Peyer's patch (tissue), 4 donors: ENCODE measurements around the gene ELFN2. TPM values are rescaled to one million over a fixed set of nuclear protein-coding genes. Genes with fewer than 3 reads are reported as not detected.
A peak's percentile ranks its signal among the peaks of the same experiment; 100 is the strongest.

Experiments
- DNase-seq, 3 donors: peaks; one replicate each; pipeline ENCODE4 v3.0.0-alpha.2; 2017 to 2019
- H3K27ac ChIP-seq, 4 donors: fragments of 200-600 bp; sonication (generic); one replicate each; pipeline ENCODE4 v1.5.1; 2016 to 2019
- H3K27me3 ChIP-seq, 2 donors: fragments of 200-600 bp; sonication (generic); one replicate each; pipeline ENCODE4 v1.5.1; 2019
- H3K36me3 ChIP-seq, 3 donors: fragments of 200-600 bp; sonication (generic); one replicate each; pipeline ENCODE4 v1.5.1; 2016 to 2019
- H3K4me1 ChIP-seq, 4 donors: fragments of 200-600 bp; sonication (generic); one replicate each; pipeline ENCODE4 v1.5.1; 2016 to 2019
- H3K4me3 ChIP-seq, 4 donors: fragments of 200-600 bp; sonication (generic); 1 replicate in 3 of 4; 2 replicates in 1 of 4; pipeline ENCODE4 v1.5.1; 2016 to 2019; ENCODE audit warnings: mild to moderate bottlenecking in 1 of 4
- H3K9me3 ChIP-seq, 4 donors: fragments of 200-600 bp; sonication (generic); one replicate each; pipeline ENCODE4 v1.5.1; 2016 to 2019; ENCODE audit warnings: mild to moderate bottlenecking in 1 of 4
- POLR2A ChIP-seq, 2 donors: fragments of 450-650 bp; IDR thresholded peaks; one replicate each; pipeline ENCODE4 v1.5.1; 2017; ENCODE audit warnings: antibody characterized with exemption in 2 of 2, mild to moderate bottlenecking in 2 of 2, moderate library complexity in 2 of 2
- total RNA-seq, 4 donors: library from RNA; depleted of rRNA; stranded (reverse); fragments of >200 nt; gene quantifications; one replicate each; pipeline ENCODE4 v1.1.0, GENCODE V29; 2016
- TF ChIP-seq, protein P1 (sequence below), 6 experiments: fragments of 450-650 bp in 4 of 6; fragments of 200-600 bp in 2 of 6; sonication (generic) in 1 of 6; IDR thresholded peaks; one replicate each; pipeline ENCODE4 v1.5.1; 2017 to 2019; ENCODE audit warnings: antibody characterized with exemption in 6 of 6, mild to moderate bottlenecking in 3 of 6, moderate library complexity in 1 of 6

ELFN2 gene
- total RNA-seq, 4 donors from 2014 or later: under 0.01 TPM; not detected in 3

DNA sequence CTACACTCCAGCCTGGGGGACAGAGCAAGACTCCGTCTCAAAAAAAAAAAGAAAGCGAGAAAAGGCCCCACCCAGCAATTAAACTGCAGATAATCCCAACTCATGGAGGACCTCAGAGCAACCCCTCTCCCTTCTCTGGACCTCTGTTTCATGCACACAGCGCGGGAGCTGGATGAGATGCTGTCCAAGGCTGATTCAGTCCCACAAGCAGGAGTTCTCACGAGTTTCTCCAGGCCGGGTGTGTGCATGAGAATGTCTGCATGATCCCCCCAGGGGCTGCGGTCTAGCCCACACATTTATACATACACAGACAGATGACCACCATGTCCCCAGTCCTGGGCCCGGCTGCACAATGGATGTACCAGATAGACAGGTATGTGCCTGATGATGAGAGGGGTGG is 19.4 kb downstream of the ELFN2 start:
- H3K9me3 ChIP-seq: no peaks in the 10 kb centered on the region
- H3K27me3 ChIP-seq: no peaks in the 10 kb centered on the region
- DNase-seq: no peak
- no peaks in the 10 kb centered on the region for H3K36me3 ChIP-seq
- TF ChIP-seq, protein P1, sequence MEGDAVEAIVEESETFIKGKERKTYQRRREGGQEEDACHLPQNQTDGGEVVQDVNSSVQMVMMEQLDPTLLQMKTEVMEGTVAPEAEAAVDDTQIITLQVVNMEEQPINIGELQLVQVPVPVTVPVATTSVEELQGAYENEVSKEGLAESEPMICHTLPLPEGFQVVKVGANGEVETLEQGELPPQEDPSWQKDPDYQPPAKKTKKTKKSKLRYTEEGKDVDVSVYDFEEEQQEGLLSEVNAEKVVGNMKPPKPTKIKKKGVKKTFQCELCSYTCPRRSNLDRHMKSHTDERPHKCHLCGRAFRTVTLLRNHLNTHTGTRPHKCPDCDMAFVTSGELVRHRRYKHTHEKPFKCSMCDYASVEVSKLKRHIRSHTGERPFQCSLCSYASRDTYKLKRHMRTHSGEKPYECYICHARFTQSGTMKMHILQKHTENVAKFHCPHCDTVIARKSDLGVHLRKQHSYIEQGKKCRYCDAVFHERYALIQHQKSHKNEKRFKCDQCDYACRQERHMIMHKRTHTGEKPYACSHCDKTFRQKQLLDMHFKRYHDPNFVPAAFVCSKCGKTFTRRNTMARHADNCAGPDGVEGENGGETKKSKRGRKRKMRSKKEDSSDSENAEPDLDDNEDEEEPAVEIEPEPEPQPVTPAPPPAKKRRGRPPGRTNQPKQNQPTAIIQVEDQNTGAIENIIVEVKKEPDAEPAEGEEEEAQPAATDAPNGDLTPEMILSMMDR (IDR thresholded peaks at IDR 0.05): no peak
- no peak for TF ChIP-seq POLR2A (IDR thresholded peaks at IDR 0.05)
- no peaks in the 10 kb centered on the region for H3K4me1 ChIP-seq
- no peak overlapping the region for H3K4me3 ChIP-seq
- H3K27ac ChIP-seq: no peak overlapping the region

DNA sequence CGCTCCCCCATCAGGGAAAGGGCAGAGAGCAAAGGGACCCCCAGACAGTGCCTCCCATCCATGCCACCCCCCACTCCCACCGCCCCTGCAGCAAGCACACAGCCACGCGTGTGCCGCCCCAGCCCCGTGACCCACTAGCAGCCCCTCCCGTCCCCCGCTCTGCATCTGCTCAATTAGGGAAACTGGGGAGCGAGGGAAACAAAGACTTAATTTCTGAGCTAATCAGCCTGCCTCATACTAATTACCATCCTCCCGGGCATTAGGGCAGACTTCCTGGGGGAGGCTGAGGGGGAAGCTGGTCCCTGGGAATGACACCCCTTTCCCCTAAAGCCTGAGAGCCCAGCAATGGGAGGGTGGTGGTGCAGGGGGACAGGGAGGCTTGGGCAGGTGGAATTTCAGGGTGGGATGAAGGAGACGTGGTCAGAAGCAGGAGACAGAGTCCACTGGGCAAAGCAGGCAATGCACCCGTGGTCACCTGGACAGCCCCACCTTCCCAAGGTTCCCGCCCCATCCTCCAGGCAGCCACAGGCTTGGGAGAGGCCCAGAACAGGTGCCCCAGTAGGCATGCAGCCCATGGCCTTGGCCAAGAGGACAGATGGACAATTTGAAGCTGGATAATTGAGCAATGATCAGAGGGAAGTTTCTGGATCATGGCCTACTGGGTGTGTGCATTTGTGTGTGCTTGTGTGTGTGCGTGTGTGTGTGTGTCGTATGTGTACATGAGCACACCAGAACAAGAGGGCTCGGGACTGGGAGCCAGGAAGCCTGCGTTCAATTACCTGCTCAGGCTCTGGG is 20.6 kb downstream of the ELFN2 start:
- no peak for TF ChIP-seq POLR2A (IDR thresholded peaks at IDR 0.05)
- Histone ChIP-seq H3K27me3 (no peaks in the 10 kb centered on the region), H3K4me3 (no peak overlapping the region), H3K4me1 (no peaks in the 10 kb centered on the region), H3K36me3 (no peaks in the 10 kb centered on the region), H3K27ac (no peak overlapping the region), H3K9me3 (no peaks in the 10 kb centered on the region)
- DNase-seq: peak in 1 of 3 donors; percentile 60

DNA sequence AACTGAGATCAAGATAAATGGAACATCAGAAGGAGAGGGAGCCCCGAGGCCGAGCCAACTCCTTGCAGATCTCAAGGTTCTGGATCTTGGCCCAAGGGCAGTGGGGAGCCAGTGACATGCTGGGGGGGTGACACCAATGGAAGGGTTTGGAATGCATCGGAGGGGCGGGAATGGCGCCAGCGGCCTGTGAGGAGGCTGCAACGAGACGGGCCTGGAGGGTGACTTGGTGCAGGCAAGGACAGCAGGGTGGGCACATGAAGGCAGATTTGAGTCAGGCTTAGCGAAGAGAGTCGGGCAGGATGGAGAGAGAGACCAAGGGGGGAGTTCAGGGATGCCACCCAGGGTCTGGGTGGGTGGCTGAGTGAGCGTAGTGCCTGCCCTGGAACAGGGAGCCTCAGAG is 23.2 kb downstream of the ELFN2 start:
- no peak for TF ChIP-seq POLR2A (IDR thresholded peaks at IDR 0.05)
- TF ChIP-seq, protein P1 (IDR thresholded peaks at IDR 0.05): no peak
- H3K27me3 ChIP-seq: no peaks in the 10 kb centered on the region
- H3K36me3 ChIP-seq: no peaks in the 10 kb centered on the region
- H3K4me1 ChIP-seq: no peaks in the 10 kb centered on the region
- no peak for DNase-seq
- no peak overlapping the region for H3K4me3 ChIP-seq
- H3K9me3 ChIP-seq: no peaks in the 10 kb centered on the region
- no peak overlapping the region for H3K27ac ChIP-seq

DNA sequence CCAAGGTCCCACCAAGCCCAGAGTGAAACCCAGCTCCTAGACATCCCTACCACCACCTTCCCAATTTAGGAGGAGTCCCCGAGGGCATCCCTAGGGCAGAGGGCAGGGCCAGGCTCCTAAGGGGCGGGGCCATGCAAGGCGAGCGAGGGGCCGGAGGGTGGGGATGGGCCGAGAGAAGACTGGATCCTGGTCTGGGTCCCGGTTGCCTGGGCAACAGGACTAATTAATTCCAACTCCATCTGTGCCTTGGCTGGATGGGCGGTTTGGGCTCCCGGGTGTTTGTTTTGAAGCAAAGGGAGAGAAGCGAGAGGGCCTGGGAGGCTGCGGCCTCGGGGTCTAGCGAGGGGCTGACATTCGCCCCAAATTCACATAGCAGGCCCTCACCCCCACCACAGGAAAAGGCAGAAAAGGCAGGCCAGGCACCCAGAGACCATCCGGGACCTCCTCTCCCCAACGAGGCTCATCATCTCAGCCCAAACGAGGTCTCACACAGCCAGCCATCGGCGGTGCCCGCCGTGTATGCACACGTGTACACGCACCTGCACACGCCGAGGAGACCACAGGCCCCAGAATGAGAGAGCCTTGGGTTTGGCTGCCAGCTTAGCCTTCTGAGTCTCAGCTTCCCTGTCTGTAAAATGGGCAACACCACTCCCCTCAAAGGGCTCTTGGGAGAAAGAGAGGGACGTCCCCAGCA is 23.9 kb downstream of the ELFN2 start:
- Histone ChIP-seq H3K4me3 (no peak overlapping the region), H3K27ac (no peak overlapping the region), H3K36me3 (no peaks in the 10 kb centered on the region), H3K4me1 (no peaks in the 10 kb centered on the region), H3K9me3 (no peaks in the 10 kb centered on the region), H3K27me3 (no peaks in the 10 kb centered on the region)
- TF ChIP-seq, protein P1 (IDR thresholded peaks at IDR 0.05): no peak
- TF ChIP-seq POLR2A (IDR thresholded peaks at IDR 0.05): no peak
- DNase-seq: no peak

DNA sequence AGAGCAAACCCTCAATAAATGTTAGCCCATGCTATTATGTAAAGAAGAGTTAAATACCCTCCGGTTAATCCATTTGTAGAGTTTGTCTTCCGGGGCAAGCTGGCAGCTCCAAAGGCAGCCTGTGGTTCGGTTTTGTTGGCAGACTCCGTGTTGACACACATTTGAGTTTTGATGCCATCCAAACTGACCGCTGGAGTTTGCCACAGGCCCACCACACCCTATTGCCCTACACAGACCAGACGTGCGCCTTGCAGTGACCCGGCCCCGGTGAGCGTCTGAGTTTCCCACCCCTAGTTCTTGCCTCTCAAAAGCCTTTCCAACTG is 25.1 kb downstream of the ELFN2 start:
- Histone ChIP-seq H3K9me3 (no peaks in the 10 kb centered on the region), H3K4me3 (no peak overlapping the region), H3K27me3 (no peaks in the 10 kb centered on the region), H3K36me3 (no peaks in the 10 kb centered on the region), H3K27ac (no peak overlapping the region), H3K4me1 (no peaks in the 10 kb centered on the region)
- DNase-seq: no peak
- TF ChIP-seq, protein P1 (IDR thresholded peaks at IDR 0.05): no peak
- no peak for TF ChIP-seq POLR2A (IDR thresholded peaks at IDR 0.05)

DNA sequence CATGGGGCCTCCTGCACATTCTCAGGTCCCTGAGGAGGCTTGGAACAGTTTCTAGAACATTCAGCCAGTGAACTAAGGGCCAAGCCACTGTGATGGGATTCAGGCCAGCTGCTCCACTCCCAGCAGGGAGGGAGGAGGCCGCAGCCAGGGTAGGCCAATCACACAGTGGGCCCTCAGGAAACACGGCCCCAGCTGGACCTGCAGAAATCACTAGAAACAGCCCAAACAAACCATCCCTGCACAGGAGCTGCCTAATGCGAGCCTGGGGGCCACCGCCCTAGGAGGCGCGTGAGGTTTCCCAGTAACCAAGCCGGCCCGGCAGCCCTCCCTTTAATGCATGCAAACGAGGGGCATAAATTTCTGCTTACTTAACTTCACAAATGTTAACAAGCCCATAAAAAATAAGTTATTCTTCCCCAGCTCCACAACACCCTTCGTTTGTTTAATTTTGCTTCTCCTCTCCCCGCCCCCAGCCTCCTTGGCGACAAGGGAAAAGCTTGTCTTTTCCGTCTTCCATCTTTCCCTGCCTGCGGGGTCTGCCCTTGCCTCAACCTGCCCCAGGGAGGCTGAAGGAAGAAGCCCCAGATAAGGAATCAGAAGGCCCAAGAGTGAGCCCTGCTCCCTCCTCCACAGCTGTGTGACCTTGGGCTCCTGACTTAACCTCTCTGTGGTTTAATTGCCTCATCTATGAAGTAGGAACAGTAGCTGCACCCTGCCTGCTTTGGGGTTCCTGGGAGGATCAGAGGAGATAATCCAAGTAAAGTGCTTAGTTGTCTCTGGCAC is 25.7 kb downstream of the ELFN2 start:
- Histone ChIP-seq H3K4me1 (no peaks in the 10 kb centered on the region), H3K36me3 (no peaks in the 10 kb centered on the region), H3K27me3 (no peaks in the 10 kb centered on the region), H3K27ac (no peak overlapping the region), H3K9me3 (no peaks in the 10 kb centered on the region), H3K4me3 (no peak overlapping the region)
- TF ChIP-seq, protein P1 (IDR thresholded peaks at IDR 0.05): no peak
- no peak for TF ChIP-seq POLR2A (IDR thresholded peaks at IDR 0.05)
- no peak for DNase-seq
